Measurements from ENCODE around the gene TM7SF2. TPM values are rescaled to one million over a fixed set of nuclear protein-coding genes. Genes with fewer than 3 reads are reported as not detected.
"Not testable (repeated sequence)": the region's sequence is repeated elsewhere in the genome, so short reads cannot be mapped to it uniquely, and the experiment has no call there.

The TM7SF2 gene
- total and polyA plus RNA-seq, 12 donors, result 18.5 to 87.8 (median 69.5) TPM

GRCh38 chr11:65116370-65117205 lies 4.9 kb downstream of the TM7SF2 start:
- H3K36me3 ChIP-seq, result peaks cover 0 to 52% (median 24%) of the 10 kb centered on the region in 9 donors
- H3K9me3 ChIP-seq, result no peaks in the 10 kb centered on the region
- no peak for DNase-seq
- peak in 1 of 8 donors; percentile 6 for ATAC-seq
- peak overlapping the region; percentile 54 to 99 (median 91) for H3K4me3 ChIP-seq
- peaks cover 18 to 77% (median 56%) of the 10 kb centered on the region in 9 donors for H3K4me1 ChIP-seq
- intact Hi-C loops (cut with DNase I), result loop anchor here in 4 of 10 donors (2.0 to 10.0 kb wide), 8 partner anchors 66 to 342 kb away; partner anchors contain the start of genes ARL2 (in 4 of the 4), CAPN1 (in 1 of the 4), PPP2R5B (in 1 of the 4) and SF1 (in 1 of the 4)
- no peak for TF ChIP-seq CTCF (IDR thresholded peaks at IDR 0.05)
- WGBS, 2 donors, result 23 to 24% methylated on average over 62 to 68 of the region's 68 CpGs
- H3K27ac ChIP-seq, result peak overlapping the region in 9 of 10 donors; percentile 66 to 95 (median 86)
- H3K27me3 ChIP-seq, result peaks cover 0 to 10% (median 0%) of the 10 kb centered on the region in 7 donors

- 0 to 1% methylated on average over 87 to 89 of the region's 89 CpGs for WGBS, 2 donors
Observed at GRCh38 chr11:65117206-65118096, 5.8 kb downstream of the TM7SF2 start, which contains the start of gene ZNHIT2. Gene ZNHIT2, minus strand, starts transcription at chr11:65117701. Its CDS starts 48 bp downstream, at chr11:65117653.

GRCh38 chr11:65118097-65118837 lies 6.6 kb downstream of the TM7SF2 start:
- peak overlapping the region in 4 of 10 donors; percentile 88 to 99 (median 96) for H3K4me3 ChIP-seq
- peaks cover 12 to 72% (median 49%) of the 10 kb centered on the region in 9 donors for H3K4me1 ChIP-seq
- DNase-seq (no peak), ATAC-seq (no peak)
- intact Hi-C loops (cut with DNase I), result loop anchor here in 5 of 10 donors (2.0 to 10.0 kb wide), 9 partner anchors 64 to 343 kb away; partner anchors contain the start of genes ARL2 (in 3 of the 5), CAPN1 (in 1 of the 5), PPP2R5B (in 1 of the 5) and SF1 (in 1 of the 5)
- 81 to 85% methylated on average over 18 of the region's 18 CpGs for WGBS, 2 donors
- H3K27me3 ChIP-seq, result peaks cover 0 to 2% (median 0%) of the 10 kb centered on the region in 7 donors
- TF ChIP-seq CTCF (IDR thresholded peaks at IDR 0.05), result peak in 5 of 9 donors; percentile 8 to 35 (median 27)
- H3K36me3 ChIP-seq, result peaks cover 0 to 52% (median 24%) of the 10 kb centered on the region in 9 donors
- peak overlapping the region in 7 of 10 donors; percentile 26 to 95 (median 46) for H3K27ac ChIP-seq
- no peaks in the 10 kb centered on the region for H3K9me3 ChIP-seq

More at GRCh38 chr11:65117206-65118096, 5.8 kb downstream of the TM7SF2 start, which contains the start of gene ZNHIT2:
- intact Hi-C loops (cut with DNase I), result loop anchor here in 5 of 10 donors (2.0 to 10.0 kb wide), 10 partner anchors 65 to 343 kb away; partner anchors contain the start of genes ARL2 (in 4 of the 5), CAPN1 (in 1 of the 5), PPP2R5B (in 1 of the 5) and SF1 (in 1 of the 5)
- peaks cover 17 to 72% (median 49%) of the 10 kb centered on the region in 9 donors for H3K4me1 ChIP-seq
- DNase-seq (peak; percentile 99 to 100), ATAC-seq (peak; percentile 85 to 93 (median 90))
- H3K36me3 ChIP-seq, result peaks cover 0 to 52% (median 24%) of the 10 kb centered on the region in 9 donors
- H3K4me3 ChIP-seq, result peak within 1 kb of the TSS; percentile 54 to 99 (median 91)
- H3K27me3 ChIP-seq, result peaks cover 0 to 10% (median 0%) of the 10 kb centered on the region in 7 donors
- H3K27ac ChIP-seq, result peak within 1 kb of the TSS in 9 of 10 donors; percentile 66 to 95 (median 86)
- peak; percentile 79 to 99 (median 95) for TF ChIP-seq CTCF (IDR thresholded peaks at IDR 0.05)
- H3K9me3 ChIP-seq, result no peaks in the 10 kb centered on the region

GRCh38 chr11:65118891-65119669 lies 7.4 kb downstream of the TM7SF2 start:
- not testable (repeated sequence) for DNase-seq, H3K9me3 ChIP-seq, ATAC-seq, H3K27me3 ChIP-seq, H3K4me3 ChIP-seq
- WGBS, 2 donors, result 91 to 93% methylated on average over 18 of the region's 18 CpGs
- peaks cover 0 to 52% (median 24%) of the 10 kb centered on the region in 9 donors for H3K36me3 ChIP-seq
- peaks cover 9 to 67% (median 43%) of the 10 kb centered on the region in 9 donors for H3K4me1 ChIP-seq
- intact Hi-C loops (cut with DNase I), result loop anchor here in 5 of 10 donors (2.0 to 10.0 kb wide), 9 partner anchors 63 to 344 kb away; partner anchors contain the start of genes ARL2 (in 3 of the 5), CAPN1 (in 1 of the 5), PPP2R5B (in 1 of the 5) and SF1 (in 1 of the 5)
- peak overlapping the region in 3 of 10 donors; percentile 9 to 95 (median 46) for H3K27ac ChIP-seq
